Skeletal muscle satellite cell (primary cell): Measurements from ENCODE around the gene ENTPD7.
A peak's percentile ranks its signal among the peaks of the same experiment; 100 is the strongest.

Experiments used
- H3K27me3 ChIP-seq: 2 replicates; pipeline ENCODE4 v1.7.0; 2013; ENCODE audit warnings: low read length; ENCODE audit not compliant: control insufficient read depth, insufficient read depth
- H3K36me3 ChIP-seq: 2 replicates; pipeline ENCODE4 v1.7.0; 2013; ENCODE audit warnings: mild to moderate bottlenecking, control low read depth, low read length; ENCODE audit not compliant: insufficient read depth
- H3K4me1 ChIP-seq: 2 replicates; pipeline ENCODE4 v1.7.0; 2013; ENCODE audit warnings: low read length; ENCODE audit not compliant: control insufficient read depth, insufficient read depth
- H3K4me2 ChIP-seq: 2 replicates; pipeline ENCODE4 v1.7.0; 2013; ENCODE audit warnings: mild to moderate bottlenecking, low read length
- H3K4me3 ChIP-seq: 2 replicates; pipeline ENCODE4 v1.7.0; 2013; ENCODE audit warnings: low read length
- H3K9ac ChIP-seq: 2 replicates; pipeline ENCODE4 v1.7.0; 2013; ENCODE audit warnings: mild to moderate bottlenecking, low read depth, low read length, moderate library complexity
- H3K9me3 ChIP-seq: replicated peaks from 2 replicates; pipeline ENCODE4 v1.7.0; 2013; ENCODE audit warnings: mild to moderate bottlenecking, control low read depth, low read length

The ENTPD7 gene

GRCh38 chr10:99695761-99696160 is 36.5 kb downstream of the ENTPD7 start:
- no peaks in the 10 kb centered on the region for H3K27me3 ChIP-seq
- no peak overlapping the region for H3K9ac ChIP-seq
- peaks cover 21% of the 10 kb centered on the region for H3K4me1 ChIP-seq
- peaks cover 71% of the 10 kb centered on the region for H3K36me3 ChIP-seq
- no peak overlapping the region for H3K4me3 ChIP-seq
- no peaks in the 10 kb centered on the region for H3K9me3 ChIP-seq
- H3K4me2 ChIP-seq: no peak overlapping the region

- Histone ChIP-seq H3K9me3 (no peaks in the 10 kb centered on the region), H3K9ac (no peak overlapping the region), H3K4me3 (no peak overlapping the region), H3K27me3 (no peaks in the 10 kb centered on the region), H3K4me2 (no peak overlapping the region), H3K36me3 (peaks cover 69% of the 10 kb centered on the region), H3K4me1 (peaks cover 14% of the 10 kb centered on the region)
Measured at GRCh38 chr10:99698504-99699080, 39.3 kb downstream of the ENTPD7 start.

- Histone ChIP-seq H3K4me3 (no peak overlapping the region), H3K36me3 (peaks cover 88% of the 10 kb centered on the region), H3K4me1 (no peaks in the 10 kb centered on the region), H3K27me3 (no peaks in the 10 kb centered on the region), H3K4me2 (no peak overlapping the region), H3K9me3 (no peaks in the 10 kb centered on the region), H3K9ac (no peak overlapping the region)
Measured at GRCh38 chr10:99700649-99701048, 41.3 kb downstream of the ENTPD7 start.

GRCh38 chr10:99708428-99709012 is 49.2 kb downstream of the ENTPD7 start:
- H3K9me3 ChIP-seq: no peaks in the 10 kb centered on the region
- no peak overlapping the region for H3K4me3 ChIP-seq
- no peaks in the 10 kb centered on the region for H3K27me3 ChIP-seq
- peak overlapping the region; percentile 17 for H3K9ac ChIP-seq
- peaks cover 15% of the 10 kb centered on the region for H3K4me1 ChIP-seq
- H3K4me2 ChIP-seq: no peak overlapping the region
- peaks cover 70% of the 10 kb centered on the region for H3K36me3 ChIP-seq

GRCh38 chr10:99709480-99710229 is 50.3 kb downstream of the ENTPD7 start:
- Histone ChIP-seq H3K4me2 (no peak overlapping the region), H3K9me3 (no peaks in the 10 kb centered on the region), H3K4me1 (peaks cover 15% of the 10 kb centered on the region), H3K36me3 (peaks cover 69% of the 10 kb centered on the region), H3K27me3 (no peaks in the 10 kb centered on the region), H3K4me3 (no peak overlapping the region), H3K9ac (peak overlapping the region; percentile 48)

- no peak overlapping the region for H3K9ac ChIP-seq
- H3K4me1 ChIP-seq: peaks cover 15% of the 10 kb centered on the region
- H3K4me2 ChIP-seq: no peak overlapping the region
- H3K36me3 ChIP-seq: peaks cover 65% of the 10 kb centered on the region
- H3K27me3 ChIP-seq: no peaks in the 10 kb centered on the region
- H3K9me3 ChIP-seq: no peaks in the 10 kb centered on the region
- no peak overlapping the region for H3K4me3 ChIP-seq
Measured at GRCh38 chr10:99711129-99711719, 51.9 kb downstream of the ENTPD7 start.

- peaks cover 77% of the 10 kb centered on the region for H3K36me3 ChIP-seq
- H3K4me3 ChIP-seq: no peak overlapping the region
- H3K9ac ChIP-seq: no peak overlapping the region
- peaks cover 14% of the 10 kb centered on the region for H3K4me1 ChIP-seq
- no peaks in the 10 kb centered on the region for H3K27me3 ChIP-seq
- no peaks in the 10 kb centered on the region for H3K9me3 ChIP-seq
- no peak overlapping the region for H3K4me2 ChIP-seq
Measured at GRCh38 chr10:99714446-99714845, 55.1 kb downstream of the ENTPD7 start.

- Histone ChIP-seq H3K27me3 (no peaks in the 10 kb centered on the region), H3K36me3 (peaks cover 69% of the 10 kb centered on the region), H3K9ac (no peak overlapping the region), H3K9me3 (no peaks in the 10 kb centered on the region), H3K4me2 (no peak overlapping the region), H3K4me3 (no peak overlapping the region), H3K4me1 (no peaks in the 10 kb centered on the region)
Measured at GRCh38 chr10:99720387-99720786, 61.1 kb downstream of the ENTPD7 start.

- Histone ChIP-seq H3K36me3 (peaks cover 41% of the 10 kb centered on the region), H3K4me3 (no peak overlapping the region), H3K27me3 (no peaks in the 10 kb centered on the region), H3K4me2 (no peak overlapping the region), H3K4me1 (peaks cover 6% of the 10 kb centered on the region), H3K9ac (no peak overlapping the region), H3K9me3 (no peaks in the 10 kb centered on the region)
Measured at GRCh38 chr10:99730026-99730425, 70.7 kb downstream of the ENTPD7 start.

GRCh38 chr10:99731306-99732032 is 72.2 kb downstream of the ENTPD7 start:
- H3K4me2 ChIP-seq: peak overlapping the region; percentile 97
- H3K27me3 ChIP-seq: no peaks in the 10 kb centered on the region
- H3K4me1 ChIP-seq: peaks cover 6% of the 10 kb centered on the region
- peaks cover 29% of the 10 kb centered on the region for H3K36me3 ChIP-seq
- H3K9me3 ChIP-seq: no peaks in the 10 kb centered on the region
- H3K9ac ChIP-seq: peak overlapping the region; percentile 90
- H3K4me3 ChIP-seq: peak overlapping the region; percentile 89
